IPS-18a (cell line): Measurements from ENCODE around the gene TEDC1.

Experiments used
- H3K27ac ChIP-seq: one replicate; pipeline ENCODE4 v1.5.1; 2013; ENCODE audit warnings: low read length
- H3K27me3 ChIP-seq: one replicate; pipeline ENCODE4 v1.6.1; 2013; ENCODE audit warnings: mild to moderate bottlenecking, low read length; ENCODE audit not compliant: control insufficient read depth, insufficient read depth
- H3K36me3 ChIP-seq: one replicate; pipeline ENCODE4 v1.6.1; 2013; ENCODE audit warnings: low read depth, low read length; ENCODE audit not compliant: control insufficient read depth
- H3K4me1 ChIP-seq: one replicate; pipeline ENCODE4 v1.6.1; 2013; ENCODE audit warnings: low read depth, low read length; ENCODE audit not compliant: control insufficient read depth
- H3K4me3 ChIP-seq: one replicate; pipeline ENCODE4 v1.5.1; 2013; ENCODE audit warnings: low read length
- H3K9ac ChIP-seq: one replicate; pipeline ENCODE4 v1.6.1; 2013; ENCODE audit warnings: mild to moderate bottlenecking, low read length, moderate library complexity
- H3K9me3 ChIP-seq: one replicate; pipeline ENCODE4 v1.6.1; 2013; ENCODE audit warnings: low read depth, low read length; ENCODE audit not compliant: control insufficient read depth

Gene TEDC1

GRCh38 chr14:105461903-105462302 is 29.1 kb upstream of the TEDC1 start:
- Histone ChIP-seq H3K4me1 (no peaks in the 10 kb centered on the region), H3K9me3 (no peaks in the 10 kb centered on the region), H3K27me3 (no peaks in the 10 kb centered on the region), H3K9ac (no peak overlapping the region), H3K27ac (no peak overlapping the region), H3K36me3 (peaks cover 53% of the 10 kb centered on the region), H3K4me3 (no peak overlapping the region)

- no peaks in the 10 kb centered on the region for H3K4me1 ChIP-seq
- peaks cover 67% of the 10 kb centered on the region for H3K36me3 ChIP-seq
- H3K9me3 ChIP-seq = no peaks in the 10 kb centered on the region
Observed at GRCh38 chr14:105464501-105464900, 26.5 kb upstream of the TEDC1 start.

DNA sequence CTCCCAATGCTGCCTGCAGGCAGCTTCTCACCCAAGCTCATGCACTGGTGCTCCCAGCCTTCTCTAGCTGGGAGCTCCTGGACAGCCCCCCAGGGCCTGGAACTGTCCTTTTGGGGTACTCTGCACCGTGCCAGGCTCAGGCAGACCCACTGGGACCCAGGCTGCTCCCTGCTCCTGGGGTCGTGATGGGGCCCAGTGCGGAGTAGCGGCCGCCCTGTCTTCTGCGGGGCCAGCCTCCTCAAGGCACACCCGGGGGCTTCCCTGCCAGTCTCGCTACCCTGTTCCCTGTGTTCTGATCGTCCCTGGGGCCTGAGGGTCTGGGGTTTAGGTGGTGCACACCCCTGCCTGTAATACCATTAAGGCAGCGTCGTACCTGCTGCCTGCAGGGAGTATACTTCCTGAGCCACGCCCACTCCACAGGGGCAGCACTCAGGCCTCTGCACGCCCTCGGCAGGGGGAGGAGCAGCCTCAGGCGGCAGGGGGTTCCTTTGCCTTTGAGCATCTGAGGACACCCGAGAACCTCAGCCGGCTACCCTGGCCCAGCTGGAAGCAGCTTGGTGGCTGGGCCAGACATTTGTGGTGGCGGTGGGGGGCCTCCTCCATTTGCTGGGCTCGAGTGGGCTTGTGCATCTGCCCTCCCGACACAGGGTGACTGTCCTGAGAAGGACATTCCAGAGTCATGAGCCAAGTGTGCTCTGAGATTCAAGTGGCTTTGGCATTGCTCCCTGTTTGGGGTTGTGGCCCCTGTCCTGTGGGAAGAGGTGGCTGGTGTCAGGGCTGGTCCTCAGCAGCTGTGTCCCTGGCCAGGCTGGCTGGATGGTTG is 25.6 kb upstream of the TEDC1 start:
- Histone ChIP-seq H3K36me3 (peaks cover 64% of the 10 kb centered on the region), H3K4me1 (no peaks in the 10 kb centered on the region), H3K4me3 (no peak overlapping the region), H3K9me3 (no peaks in the 10 kb centered on the region), H3K27me3 (no peaks in the 10 kb centered on the region), H3K27ac (no peak overlapping the region), H3K9ac (no peak overlapping the region)

More at GRCh38 chr14:105464501-105464900, 26.5 kb upstream of the TEDC1 start:
- Histone ChIP-seq H3K4me3 (no peak overlapping the region), H3K27me3 (no peaks in the 10 kb centered on the region), H3K27ac (no peak overlapping the region), H3K9ac (no peak overlapping the region)

GRCh38 chr14:105466531-105467248 is 24.4 kb upstream of the TEDC1 start:
- peaks cover 54% of the 10 kb centered on the region for H3K36me3 ChIP-seq
- no peak overlapping the region for H3K4me3 ChIP-seq
- no peaks in the 10 kb centered on the region for H3K4me1 ChIP-seq
- no peaks in the 10 kb centered on the region for H3K9me3 ChIP-seq
- no peak overlapping the region for H3K9ac ChIP-seq
- no peak overlapping the region for H3K27ac ChIP-seq
- H3K27me3 ChIP-seq = no peaks in the 10 kb centered on the region

DNA sequence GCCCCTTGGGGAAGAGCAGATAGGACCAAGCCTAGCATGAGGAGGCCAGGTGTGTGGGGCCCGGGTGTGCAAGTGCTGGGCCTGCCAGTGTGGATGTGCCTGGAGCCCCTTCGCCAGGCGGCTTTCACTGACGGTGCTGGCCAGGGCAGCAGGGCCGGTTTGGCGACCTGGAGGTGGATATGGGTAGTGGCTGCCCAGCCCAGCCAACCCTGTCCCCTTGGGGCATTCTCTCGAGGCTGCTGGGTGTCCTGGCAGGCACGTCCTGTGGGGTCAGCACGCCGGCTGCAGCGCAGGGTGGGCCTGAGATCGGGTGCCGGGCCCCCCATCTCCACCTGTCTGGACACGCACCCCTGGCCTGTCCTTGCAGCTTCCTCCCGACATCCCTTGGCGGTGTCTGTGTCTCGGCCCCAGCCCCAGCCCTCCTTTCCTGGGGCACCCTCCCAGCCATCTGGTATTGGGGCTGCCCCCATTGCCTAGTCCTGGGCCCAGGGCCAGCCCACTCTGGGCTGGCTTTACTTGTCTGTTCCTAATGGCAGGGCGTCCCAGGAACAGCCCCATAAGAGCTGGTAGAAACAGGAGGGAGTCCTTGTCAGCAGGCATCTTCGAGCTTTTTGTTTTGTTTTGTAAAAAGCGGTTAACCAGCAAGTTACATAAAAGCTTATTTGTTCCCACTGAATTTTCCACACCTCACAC is 23.7 kb upstream of the TEDC1 start:
- H3K9ac ChIP-seq = no peak overlapping the region
- no peak overlapping the region for H3K27ac ChIP-seq
- H3K27me3 ChIP-seq = no peaks in the 10 kb centered on the region
- H3K36me3 ChIP-seq = peaks cover 54% of the 10 kb centered on the region
- no peak overlapping the region for H3K4me3 ChIP-seq
- no peaks in the 10 kb centered on the region for H3K9me3 ChIP-seq
- no peaks in the 10 kb centered on the region for H3K4me1 ChIP-seq

- Histone ChIP-seq H3K4me3 (no peak overlapping the region), H3K9ac (no peak overlapping the region), H3K4me1 (no peaks in the 10 kb centered on the region), H3K27me3 (no peaks in the 10 kb centered on the region), H3K27ac (no peak overlapping the region), H3K36me3 (peaks cover 49% of the 10 kb centered on the region), H3K9me3 (no peaks in the 10 kb centered on the region)
Observed at GRCh38 chr14:105467942-105468471, 23.0 kb upstream of the TEDC1 start.

DNA sequence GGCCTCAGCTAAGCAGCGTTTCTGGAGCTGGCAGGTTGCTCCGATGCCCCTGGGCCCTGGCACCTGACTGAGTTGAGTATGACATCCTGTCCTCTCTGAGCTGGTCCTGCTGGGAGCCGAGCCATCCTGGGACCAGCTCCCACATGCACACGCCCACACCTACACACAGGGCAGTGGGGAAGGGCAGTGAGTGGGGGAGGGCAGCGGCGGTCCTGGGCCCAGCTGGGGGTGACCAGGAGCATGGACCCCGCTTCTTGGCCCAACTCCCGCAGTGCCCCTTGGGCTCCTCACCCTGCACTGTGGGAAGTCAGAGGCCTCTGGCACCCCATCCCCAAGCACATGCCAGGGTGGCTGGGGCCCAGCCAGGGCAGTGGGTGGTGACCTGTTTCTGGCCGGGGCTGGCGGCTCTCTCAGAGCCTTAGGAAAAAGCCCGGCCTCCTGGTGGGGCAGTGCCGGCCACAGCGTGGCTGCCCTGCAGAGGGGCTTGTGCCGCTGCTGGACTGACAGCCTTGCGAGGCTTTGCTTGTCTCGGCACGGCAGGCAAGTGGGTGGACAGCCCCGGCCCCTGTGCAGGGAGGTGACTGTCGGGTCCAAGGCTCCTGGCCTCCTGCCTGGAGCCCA is 22.3 kb upstream of the TEDC1 start:
- Histone ChIP-seq H3K4me3 (no peak overlapping the region), H3K27ac (no peak overlapping the region), H3K27me3 (no peaks in the 10 kb centered on the region), H3K9me3 (no peaks in the 10 kb centered on the region), H3K4me1 (peaks cover 3% of the 10 kb centered on the region), H3K36me3 (peaks cover 42% of the 10 kb centered on the region), H3K9ac (no peak overlapping the region)

DNA sequence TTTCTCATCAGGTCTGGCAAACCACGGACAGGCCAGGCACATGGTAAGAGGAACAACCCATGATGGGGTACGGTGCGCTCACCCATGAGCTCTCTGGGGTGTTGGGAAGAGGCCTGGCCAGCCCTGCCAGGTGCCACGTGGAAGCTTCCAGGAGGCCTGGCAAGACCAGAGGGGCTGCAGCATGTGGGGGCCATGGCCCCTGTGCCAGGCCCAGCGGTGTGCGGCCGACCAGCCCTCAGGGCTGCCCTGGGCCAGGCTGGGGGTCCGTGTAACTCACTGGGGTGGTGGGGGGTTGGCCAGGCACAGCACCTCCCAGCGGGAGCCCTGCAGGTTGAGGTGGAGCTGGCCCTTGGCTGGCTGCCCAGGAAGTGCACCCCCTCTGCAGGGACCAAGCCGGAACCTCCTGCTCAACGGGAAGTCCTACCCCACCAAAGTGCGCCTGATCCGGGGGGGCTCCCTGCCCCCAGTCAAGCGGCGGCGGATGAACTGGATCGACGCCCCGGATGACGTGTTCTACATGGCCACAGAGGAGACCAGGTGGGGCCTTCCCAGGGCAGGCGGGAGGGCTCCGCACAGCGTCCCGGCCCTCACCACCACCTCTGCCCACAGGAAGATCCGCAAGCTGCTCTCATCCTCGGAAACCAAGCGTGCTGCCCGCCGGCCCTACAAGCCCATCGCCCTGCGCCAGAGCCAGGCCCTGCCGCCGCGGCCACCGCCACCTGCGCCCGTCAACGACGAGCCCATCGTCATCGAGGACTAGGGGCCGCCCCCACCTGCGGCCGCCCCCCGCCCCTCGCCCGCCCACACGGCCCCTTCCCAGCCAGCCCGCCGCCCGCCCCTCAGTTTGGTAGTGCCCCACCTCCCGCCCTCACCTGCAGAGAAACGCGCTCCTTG is 21.3 kb upstream of the TEDC1 start:
- Histone ChIP-seq H3K4me1 (peaks cover 3% of the 10 kb centered on the region), H3K9me3 (no peaks in the 10 kb centered on the region), H3K9ac (no peak overlapping the region), H3K27ac (no peak overlapping the region), H3K4me3 (no peak overlapping the region), H3K36me3 (peaks cover 34% of the 10 kb centered on the region), H3K27me3 (peaks cover under 1% of the 10 kb centered on the region)

DNA sequence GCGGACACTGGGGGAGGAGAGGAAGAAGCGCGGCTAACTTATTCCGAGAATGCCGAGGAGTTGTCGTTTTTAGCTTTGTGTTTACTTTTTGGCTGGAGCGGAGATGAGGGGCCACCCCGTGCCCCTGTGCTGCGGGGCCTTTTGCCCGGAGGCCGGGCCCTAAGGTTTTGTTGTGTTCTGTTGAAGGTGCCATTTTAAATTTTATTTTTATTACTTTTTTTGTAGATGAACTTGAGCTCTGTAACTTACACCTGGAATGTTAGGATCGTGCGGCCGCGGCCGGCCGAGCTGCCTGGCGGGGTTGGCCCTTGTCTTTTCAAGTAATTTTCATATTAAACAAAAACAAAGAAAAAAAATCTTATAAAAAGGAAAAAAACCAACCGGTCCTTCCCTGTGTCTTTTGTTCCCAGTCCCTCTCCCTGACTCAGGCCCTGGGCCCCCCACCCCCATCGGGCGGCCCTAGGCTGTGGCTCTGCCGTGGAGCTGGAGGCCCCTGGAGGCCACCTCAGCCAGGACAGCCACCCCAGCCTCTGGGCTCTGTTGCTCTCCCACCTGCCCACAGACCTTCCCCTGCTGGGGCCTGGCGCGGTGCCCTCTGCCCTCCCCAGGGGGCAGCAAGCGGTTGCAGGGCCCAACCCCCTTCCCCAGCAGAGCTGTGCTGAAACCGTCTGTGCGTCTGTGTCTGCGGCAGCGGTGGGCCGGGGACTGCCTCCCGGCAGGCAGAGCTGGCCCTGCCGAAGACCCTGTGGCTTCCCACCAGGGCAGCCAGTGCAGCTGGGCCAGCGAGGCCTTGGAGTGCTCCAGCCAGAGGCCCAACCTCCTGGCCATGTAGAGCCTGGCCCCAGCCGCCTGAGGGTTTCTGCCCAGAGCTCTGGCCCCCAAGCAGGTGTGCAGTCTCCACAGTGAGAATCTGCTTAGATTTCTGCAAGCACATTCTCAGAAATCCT is 20.4 kb upstream of the TEDC1 start:
- Histone ChIP-seq H3K36me3 (peaks cover 25% of the 10 kb centered on the region), H3K27me3 (peaks cover 9% of the 10 kb centered on the region), H3K9me3 (no peaks in the 10 kb centered on the region), H3K27ac (no peak overlapping the region), H3K4me3 (no peak overlapping the region), H3K4me1 (peaks cover 7% of the 10 kb centered on the region), H3K9ac (no peak overlapping the region)
